CD4-positive, alpha-beta T cell treated with Interleukin-6 for 4 hours (primary cell): ENCODE data around the gene TCF7L2.

Experiments
- DNase-seq: peaks from one replicate; pipeline ENCODE4 v3.0.0-alpha.2; 2020; ENCODE audit warnings: mixed read lengths

The TCF7L2 gene

DNA sequence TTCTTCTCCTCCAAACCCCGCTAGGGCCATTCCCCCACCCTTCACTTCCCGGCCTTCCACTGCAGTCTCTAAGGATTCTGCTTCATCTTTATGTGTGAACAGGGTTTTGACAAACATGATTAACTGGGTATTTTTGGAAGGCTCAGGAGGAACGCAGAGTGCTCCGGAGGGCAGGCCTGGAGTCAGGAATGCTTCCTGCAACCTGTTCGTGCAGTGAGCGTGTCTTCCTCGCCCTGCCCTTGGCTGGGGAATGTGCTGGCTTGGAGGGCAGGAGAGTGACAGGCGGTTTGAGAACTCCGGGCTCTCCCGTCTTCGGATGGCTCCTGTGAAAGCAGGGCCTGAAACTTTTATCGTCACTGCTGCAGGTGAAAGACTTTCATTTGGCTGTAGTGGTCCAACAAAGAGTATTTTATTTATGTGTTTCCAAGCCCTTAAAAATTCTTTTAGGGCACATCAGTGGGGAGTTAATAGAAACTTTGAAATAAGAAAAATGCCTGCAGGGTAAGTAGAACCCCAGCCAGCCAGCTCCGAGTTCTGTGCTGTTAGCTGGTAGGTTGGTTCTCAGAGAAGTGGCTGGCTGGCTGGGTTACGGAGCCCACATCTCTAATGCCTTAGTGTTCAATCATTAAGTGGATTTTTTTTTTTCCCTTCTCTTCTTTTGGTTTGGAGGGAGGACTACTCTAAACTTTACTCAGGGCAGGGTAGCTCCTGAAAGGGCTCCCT lies 51.0 kb downstream of the TCF7L2 start:
- DNase-seq: no peak

GRCh38 chr10:113001599-113002448 lies 51.8 kb downstream of the TCF7L2 start:
- no peak for DNase-seq

GRCh38 chr10:113002449-113002777 lies 52.4 kb downstream of the TCF7L2 start:
- no peak for DNase-seq

GRCh38 chr10:113003052-113003451 lies 53.0 kb downstream of the TCF7L2 start:
- no peak for DNase-seq

DNA sequence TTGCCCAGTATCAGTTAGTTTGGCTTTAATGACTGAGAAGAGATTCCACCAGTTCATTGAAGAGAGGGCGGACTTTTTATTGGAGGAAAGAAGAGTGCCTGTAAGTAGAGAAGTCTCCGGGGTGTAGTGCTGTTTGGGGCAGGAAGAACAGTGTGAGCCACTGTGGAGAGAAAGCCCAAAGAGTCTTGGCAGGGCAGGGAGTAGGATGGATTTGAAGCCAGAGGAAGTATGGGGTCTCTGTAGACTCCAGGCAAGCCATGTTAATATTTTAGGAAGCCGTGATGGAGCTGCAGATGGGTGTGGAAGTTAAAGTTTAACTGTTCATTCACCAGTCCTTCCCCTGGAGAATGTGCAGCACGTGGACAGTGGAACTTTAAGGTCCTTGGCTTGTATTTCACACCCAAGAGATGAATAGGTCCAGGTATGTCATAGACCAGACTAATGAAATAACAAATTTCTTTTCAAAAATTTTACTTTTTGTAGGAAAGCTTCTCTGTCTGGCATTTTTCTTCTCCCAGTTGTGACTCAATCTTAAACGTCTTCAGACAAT lies 54.1 kb downstream of the TCF7L2 start:
- no peak for DNase-seq

GRCh38 chr10:113005380-113005779 lies 55.3 kb downstream of the TCF7L2 start:
- DNase-seq: no peak

GRCh38 chr10:113006656-113007342 lies 56.8 kb downstream of the TCF7L2 start:
- no peak for DNase-seq

DNA sequence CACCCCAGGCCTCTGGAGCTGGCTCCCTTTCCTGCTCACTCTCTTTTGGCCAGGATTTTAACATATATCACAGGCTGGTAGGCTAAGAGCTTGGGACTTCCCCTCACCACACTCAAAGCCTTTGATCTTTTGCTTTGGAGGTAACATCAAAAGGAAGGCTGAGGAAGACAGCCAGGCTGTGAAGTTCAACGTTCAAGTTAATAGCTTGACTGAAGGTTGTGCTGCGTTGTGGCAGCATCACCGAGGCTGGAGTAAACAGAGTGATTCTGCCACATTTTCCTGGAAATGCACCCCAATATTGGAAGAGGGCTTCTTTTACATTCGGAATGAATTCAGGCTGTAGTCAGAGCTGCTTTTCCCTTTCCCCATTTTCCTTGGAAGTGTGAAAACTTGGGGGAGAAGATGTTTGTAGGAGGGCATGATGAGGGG lies 57.3 kb downstream of the TCF7L2 start:
- peak; percentile 50 for DNase-seq

- no peak for DNase-seq
Measured at GRCh38 chr10:113007821-113008220, 57.8 kb downstream of the TCF7L2 start.

DNA sequence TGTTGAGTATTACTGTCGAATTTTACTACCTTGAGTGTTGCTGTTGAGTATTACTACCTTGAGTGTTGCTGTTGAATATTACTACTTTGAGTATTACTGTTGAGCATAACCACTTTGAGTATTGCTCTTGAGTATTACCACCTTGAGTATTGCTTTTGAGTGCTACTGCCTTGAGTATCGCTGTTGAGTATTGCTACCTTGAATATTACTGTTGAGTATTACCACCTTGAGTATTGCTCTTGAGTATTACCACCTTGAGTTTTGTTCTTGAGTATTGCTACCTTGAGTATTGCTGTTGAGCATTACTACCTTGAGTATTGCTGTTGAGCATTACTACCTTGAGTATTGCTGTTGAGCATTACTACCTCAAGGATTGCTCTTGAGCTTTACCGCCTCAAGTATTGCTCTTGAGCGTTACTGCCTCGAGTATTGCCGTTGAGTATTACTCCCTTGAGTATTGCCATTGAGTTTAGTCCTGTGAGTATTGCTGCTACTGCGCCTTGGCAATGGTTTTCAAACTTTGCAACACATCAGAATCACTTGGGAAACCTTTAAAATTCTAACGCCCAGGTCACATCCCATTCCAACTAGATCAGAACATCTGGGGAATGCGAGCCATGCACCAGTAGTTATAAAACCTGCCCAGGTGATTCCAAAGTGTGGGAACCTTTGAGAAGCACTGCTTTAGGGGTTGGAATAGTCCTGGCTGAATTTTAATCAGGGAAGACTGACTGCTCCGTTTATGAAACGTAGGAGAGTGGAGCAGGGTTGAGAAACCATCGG lies 61.7 kb downstream of the TCF7L2 start:
- no peak for DNase-seq

DNA sequence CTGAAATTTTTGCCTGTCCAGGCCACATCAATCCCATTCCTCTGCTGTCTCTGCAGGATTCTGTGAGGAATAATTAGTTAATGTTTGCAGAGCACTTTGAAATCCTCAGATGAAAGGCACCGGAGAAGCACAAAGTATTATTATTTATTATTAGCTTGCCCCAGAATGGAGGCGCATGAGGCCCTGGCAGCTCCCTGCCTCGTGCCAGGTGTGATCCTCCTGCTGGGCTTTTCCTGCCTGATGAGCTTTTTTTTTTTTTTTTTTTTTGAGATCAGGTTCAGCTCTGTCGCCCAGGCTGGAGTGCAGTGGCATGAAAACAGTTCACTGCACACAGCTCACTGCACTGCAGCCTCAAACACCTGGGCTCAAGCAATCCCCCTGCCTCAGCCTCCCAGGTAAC lies 65.2 kb downstream of the TCF7L2 start:
- DNase-seq: no peak

GRCh38 chr10:113017376-113017775 lies 67.3 kb downstream of the TCF7L2 start:
- no peak for DNase-seq

DNA sequence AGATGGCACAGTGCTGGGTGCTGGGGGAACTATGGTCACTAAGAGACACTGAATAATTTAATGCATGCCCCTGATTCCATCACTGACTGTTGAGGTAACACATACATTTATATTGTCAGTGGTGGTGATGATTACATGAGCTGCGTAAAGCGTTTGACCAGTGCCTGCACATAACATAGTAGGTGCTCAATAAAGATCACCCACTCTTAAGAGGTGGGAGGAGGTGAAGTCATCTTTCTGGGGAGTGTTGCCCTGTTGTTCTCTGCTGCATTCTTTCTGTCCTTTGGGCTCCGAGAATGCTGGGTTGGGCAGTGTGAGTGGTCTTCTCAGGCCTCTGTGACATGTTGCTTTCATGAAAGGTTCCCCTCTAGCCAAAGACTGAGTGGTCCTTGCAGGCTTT lies 68.0 kb downstream of the TCF7L2 start:
- DNase-seq: no peak

DNA sequence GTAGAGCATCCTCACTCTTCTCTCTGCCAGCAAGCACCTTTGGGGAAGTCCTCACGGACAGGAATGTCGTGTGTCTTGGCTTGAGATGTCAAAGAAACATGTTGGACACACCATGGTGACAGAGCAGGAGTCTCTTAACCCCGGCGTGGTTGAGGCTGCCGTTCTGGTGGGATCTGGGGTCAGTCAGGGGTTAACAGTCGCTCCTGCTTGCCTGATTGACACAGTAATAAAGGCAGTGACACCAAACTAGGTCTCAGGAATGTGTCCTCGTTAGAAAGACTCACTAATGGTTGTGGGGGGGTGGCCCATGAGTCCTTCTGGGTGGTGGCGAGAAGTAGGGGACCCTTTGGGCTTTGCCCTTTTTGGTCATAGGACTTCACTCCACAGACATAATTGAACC lies 69.0 kb downstream of the TCF7L2 start:
- DNase-seq: no peak

DNA sequence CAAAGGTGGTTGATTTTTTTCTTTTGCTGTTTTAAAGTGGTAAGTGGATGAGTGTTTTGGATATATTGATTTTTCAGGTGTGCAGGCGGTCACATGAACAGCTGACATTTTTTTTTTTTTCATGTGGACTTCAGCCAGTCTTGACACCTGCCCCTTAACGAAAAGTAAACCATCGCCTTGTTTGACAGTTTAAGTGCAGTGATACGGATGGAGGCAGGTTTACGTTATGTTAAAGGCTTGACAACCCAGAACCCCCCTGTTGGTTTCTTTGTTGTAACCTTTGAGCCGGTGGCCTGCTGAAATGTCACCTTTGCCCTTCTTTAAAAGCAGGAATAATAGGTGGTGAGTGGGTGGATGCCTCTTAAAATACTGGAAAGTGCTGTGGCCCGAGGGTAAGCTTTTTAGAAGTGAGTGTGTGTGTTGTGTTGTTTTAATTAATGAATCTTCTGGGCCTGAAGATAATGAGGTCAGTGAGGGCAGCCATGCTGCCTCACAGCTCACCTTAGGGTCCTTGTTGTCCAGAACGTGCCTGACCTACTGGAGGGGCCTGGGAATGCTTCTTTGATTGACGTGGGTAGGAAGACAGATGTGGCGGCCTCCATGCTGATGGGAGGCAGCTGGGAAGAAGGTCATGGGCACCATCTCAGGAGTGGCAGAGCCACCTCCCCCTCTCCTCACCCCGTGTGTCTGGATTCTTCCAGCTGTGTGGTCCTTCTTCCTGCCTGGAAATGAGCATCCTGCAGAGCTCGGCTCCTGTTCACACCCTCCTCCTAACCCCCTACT lies 69.8 kb downstream of the TCF7L2 start:
- no peak for DNase-seq

- no peak for DNase-seq
Measured at GRCh38 chr10:113020475-113020753, 70.4 kb downstream of the TCF7L2 start.

DNA sequence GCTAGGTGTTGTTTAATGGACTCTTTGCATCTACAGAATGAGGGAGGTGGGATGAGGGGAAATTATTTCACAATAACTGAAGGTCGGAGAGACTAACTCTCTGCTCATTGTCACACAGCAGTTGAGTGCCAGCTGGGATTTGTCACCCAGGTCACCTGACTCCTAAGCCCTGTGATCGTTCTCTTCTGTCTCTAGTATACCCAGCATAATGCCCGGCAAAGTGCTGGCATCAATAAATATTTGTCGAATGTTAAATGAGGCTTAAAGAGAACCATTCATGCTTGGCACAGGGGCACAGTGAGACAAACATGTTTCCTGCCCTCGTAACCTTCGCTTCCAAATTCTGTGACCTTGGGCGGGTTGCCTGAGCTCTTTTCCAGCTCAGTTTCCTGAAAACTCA lies 70.8 kb downstream of the TCF7L2 start:
- no peak for DNase-seq

- DNase-seq: no peak
Measured at GRCh38 chr10:113021268-113022040, 71.4 kb downstream of the TCF7L2 start.

GRCh38 chr10:113022265-113022664 lies 72.2 kb downstream of the TCF7L2 start:
- no peak for DNase-seq

DNA sequence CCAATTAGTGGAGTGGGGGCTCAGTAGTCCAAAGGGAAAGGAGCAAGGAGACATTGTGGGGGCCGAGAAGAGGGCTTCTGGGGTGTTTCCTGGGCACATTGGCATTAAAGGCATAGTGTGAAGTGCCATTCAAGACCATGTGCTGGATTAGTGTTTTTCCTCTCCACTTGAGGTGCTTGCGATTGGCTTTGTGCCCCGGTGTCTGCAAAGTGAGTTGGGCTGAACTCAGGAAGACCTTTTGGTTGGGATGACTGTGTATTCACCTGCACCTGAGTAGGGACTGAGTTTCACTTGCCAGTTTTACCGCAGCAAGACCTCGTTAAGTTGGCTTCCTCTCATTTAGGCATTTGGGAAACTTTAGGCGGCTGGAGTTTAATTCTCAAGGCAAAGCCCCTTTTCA lies 73.0 kb downstream of the TCF7L2 start:
- no peak for DNase-seq

GRCh38 chr10:113024930-113025329 lies 74.9 kb downstream of the TCF7L2 start:
- no peak for DNase-seq
